Non-pigmented ciliary epithelial cell (primary cell): ENCODE measurements around the gene CAPSL.
"Not testable (repeated sequence)": the region's sequence is repeated elsewhere in the genome, so short reads cannot be mapped to it uniquely, and the experiment has no call there.

Experiments used
- DNase-seq: peaks from one replicate; pipeline ENCODE4 v3.0.0-alpha.2; 2010; ENCODE audit warnings: low read depth

The CAPSL gene

GRCh38 chr5:35876454-35876853, 62.0 kb downstream of the CAPSL start:
- DNase-seq = no peak

- no peak for DNase-seq
Observed at GRCh38 chr5:35870605-35871004, 67.8 kb downstream of the CAPSL start.

GRCh38 chr5:35869685-35870277, 68.6 kb downstream of the CAPSL start:
- DNase-seq = no peak

- no peak for DNase-seq
Observed at GRCh38 chr5:35867998-35868397, 70.4 kb downstream of the CAPSL start.

GRCh38 chr5:35863159-35863558, 75.3 kb downstream of the CAPSL start:
- DNase-seq = no peak

GRCh38 chr5:35862126-35862525, 76.3 kb downstream of the CAPSL start:
- DNase-seq = no peak

GRCh38 chr5:35861718-35862117, 76.7 kb downstream of the CAPSL start:
- no peak for DNase-seq

GRCh38 chr5:35860686-35861085, 77.7 kb downstream of the CAPSL start:
- no peak for DNase-seq

GRCh38 chr5:35859101-35859661, 79.2 kb downstream of the CAPSL start:
- no peak for DNase-seq

GRCh38 chr5:35857606-35858205, 80.7 kb downstream of the CAPSL start:
- DNase-seq = peak; percentile 49

GRCh38 chr5:35856765-35857351, 81.6 kb downstream of the CAPSL start, which contains the start of gene IL7R:
Gene IL7R, plus strand, starts transcription at chr5:35856891. Its CDS starts 87 bp downstream, at chr5:35856978.
- DNase-seq = no peak

- not testable (repeated sequence) for DNase-seq
Observed at GRCh38 chr5:35856186-35856764, 82.1 kb downstream of the CAPSL start.

- DNase-seq = no peak
Observed at GRCh38 chr5:35855187-35855586, 83.2 kb downstream of the CAPSL start.
